Effector memory CD8-positive, alpha-beta T cell (primary cell): ENCODE measurements around the gene CNIH1.
A peak's percentile ranks its signal among the peaks of the same experiment; 100 is the strongest.
"Not testable (repeated sequence)": the region's sequence is repeated elsewhere in the genome, so short reads cannot be mapped to it uniquely, and the experiment has no call there.

Source experiments
- ATAC-seq: fragments of 150-1000 bp; cut with Tn5 transposase; replicated peaks from 2 replicates; pipeline ENCODE4 v1.10.0; 2021; ENCODE audit warnings: mild to moderate bottlenecking, moderate library complexity
- DNase-seq, 3 experiments: peaks; one replicate each; pipeline ENCODE4 v3.0.0; 2021
- H3K27ac Mint-ChIP-seq, 2 donors: one replicate each; pipeline ENCODE4 v1.8.0; 2022; ENCODE audit warnings: mild to moderate bottlenecking in 2 of 2, mixed read lengths in 2 of 2, moderate library complexity in 2 of 2
- H3K27me3 Mint-ChIP-seq, 2 donors: one replicate each; pipeline ENCODE4 v1.8.0; 2022; ENCODE audit warnings: mixed read lengths in 2 of 2
- H3K36me3 Mint-ChIP-seq: one replicate; pipeline ENCODE4 v1.8.0; 2022; ENCODE audit warnings: mild to moderate bottlenecking, moderate library complexity, mixed read lengths; ENCODE audit not compliant: insufficient read depth
- H3K4me1 Mint-ChIP-seq, 2 donors: one replicate each; pipeline ENCODE4 v1.8.0; 2022; ENCODE audit warnings: low read depth in 2 of 2, mixed read lengths in 2 of 2
- H3K4me3 Mint-ChIP-seq, 2 donors: one replicate each; pipeline ENCODE4 v1.8.0; 2022; ENCODE audit warnings: mild to moderate bottlenecking in 2 of 2, mixed read lengths in 2 of 2, moderate library complexity in 2 of 2
- H3K9me3 Mint-ChIP-seq, 2 donors: one replicate each; pipeline ENCODE4 v1.8.0; 2022; ENCODE audit warnings: mixed read lengths in 2 of 2

Gene CNIH1

DNA sequence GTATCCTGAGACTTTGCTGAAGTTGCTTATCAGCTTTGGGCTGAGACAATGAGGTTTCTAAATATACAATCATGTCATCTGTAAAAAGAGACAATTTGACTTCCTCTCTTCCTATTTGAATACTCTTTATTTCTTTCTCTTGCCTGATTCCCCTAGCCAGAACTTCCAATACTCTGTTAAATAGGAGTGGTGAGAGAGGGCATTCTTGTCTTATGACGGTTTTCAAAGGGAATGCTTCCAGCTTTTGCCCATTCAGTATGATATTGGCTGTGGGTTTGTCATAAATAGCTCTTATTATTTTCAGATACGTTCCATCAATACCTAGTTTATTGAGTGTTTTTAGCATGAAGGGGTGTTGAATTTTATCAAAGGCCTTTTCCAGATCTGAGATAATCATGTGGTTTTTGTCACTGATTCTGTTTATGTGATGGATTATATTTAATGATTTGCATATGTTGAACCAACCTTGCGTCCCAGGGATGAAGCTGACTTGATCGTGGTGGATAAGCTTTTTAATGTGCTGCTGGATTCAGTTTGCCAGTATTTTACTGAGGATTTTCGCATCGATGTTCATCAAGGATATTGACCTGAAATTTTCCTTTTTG is 37.7 kb downstream of the CNIH1 start:
- not testable (repeated sequence) for H3K27ac Mint-ChIP-seq, H3K36me3 Mint-ChIP-seq

DNA sequence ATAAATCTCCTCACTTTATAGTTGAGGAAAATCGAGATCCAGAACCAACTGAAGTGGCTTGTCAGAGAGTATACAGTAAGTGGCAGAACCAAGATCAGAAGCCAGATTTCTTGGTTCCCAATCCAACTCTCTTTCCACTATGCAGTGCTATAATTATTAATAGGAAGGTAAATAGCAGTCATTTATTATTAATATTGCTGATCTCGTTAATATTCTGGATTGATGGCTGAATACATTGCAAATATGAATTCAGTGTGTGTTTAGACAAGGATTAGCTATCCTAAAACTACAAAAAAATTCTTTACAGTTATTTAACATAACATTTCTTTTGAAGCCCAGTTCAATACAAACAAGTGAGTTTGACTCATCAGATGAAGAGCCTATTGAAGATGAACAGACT is 41.6 kb downstream of the CNIH1 start:
- Mint-ChIP-seq H3K4me1 (peaks cover 3 to 9% of the 10 kb centered on the region in 2 donors), H3K27ac (no peak overlapping the region), H3K9me3 (no peaks in the 10 kb centered on the region), H3K4me3 (no peak overlapping the region), H3K36me3 (peaks cover 7% of the 10 kb centered on the region), H3K27me3 (no peaks in the 10 kb centered on the region)
- DNase-seq (no peak), ATAC-seq (no peak)

More for the DNA sequence above, 37.7 kb downstream of the CNIH1 start:
- H3K9me3 Mint-ChIP-seq, H3K27me3 Mint-ChIP-seq, ATAC-seq, H3K4me1 Mint-ChIP-seq, H3K4me3 Mint-ChIP-seq, DNase-seq: not testable (repeated sequence)

DNA sequence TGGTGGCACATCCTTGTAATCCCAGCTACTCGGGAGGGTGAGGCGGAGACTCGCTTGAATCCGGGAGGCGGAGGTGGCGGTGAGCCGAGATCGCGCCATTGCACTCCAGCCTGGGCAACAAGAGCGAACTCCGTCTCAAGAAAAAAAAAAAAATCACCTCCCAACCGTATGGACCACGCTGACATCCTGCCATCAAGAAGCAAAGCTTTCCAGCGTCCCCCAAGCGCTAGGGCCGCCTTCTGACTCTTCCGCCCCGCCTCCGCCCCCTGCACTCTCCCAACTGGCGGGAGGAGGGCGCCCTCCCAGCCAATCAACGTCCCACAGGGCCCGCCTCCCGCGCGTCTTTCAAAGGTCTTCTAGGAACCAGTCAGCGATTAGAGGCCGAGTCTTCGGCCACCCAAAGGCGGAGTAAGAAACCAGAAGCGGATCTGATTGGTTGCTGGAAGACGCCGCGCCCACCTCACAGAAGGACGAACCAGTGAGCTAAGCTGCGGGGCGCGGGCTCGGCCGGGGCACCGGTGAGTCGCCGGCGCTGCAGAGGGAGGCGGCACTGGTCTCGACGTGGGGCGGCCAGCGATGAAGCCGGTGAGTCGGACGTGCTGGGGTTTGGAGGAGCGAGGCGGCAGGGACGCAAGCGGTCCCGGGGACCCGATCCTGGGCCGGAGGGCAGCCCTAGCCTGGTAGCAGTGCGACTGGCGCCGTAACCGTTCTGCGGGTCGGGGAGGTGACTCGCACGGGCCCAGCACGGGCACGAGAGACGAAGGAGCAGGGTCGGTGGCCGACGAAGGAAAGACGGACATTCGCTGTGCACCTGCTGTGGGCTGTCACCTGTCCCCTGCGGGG is 44.5 kb downstream of the CNIH1 start, which contains the start of gene CDKN3:
CDKN3 (plus strand) TSS at position 515 of the 843 bp plus-strand sequence; CDS start at position 577, 62 bp downstream.
- Mint-ChIP-seq H3K27ac (peak within 1 kb of the TSS; percentile 32 to 70), H3K4me3 (peak within 1 kb of the TSS; percentile 82 to 84), H3K27me3 (peaks cover 2 to 5% of the 10 kb centered on the region in 2 donors), H3K36me3 (peaks cover 7% of the 10 kb centered on the region), H3K4me1 (peaks cover 0 to 9% of the 10 kb centered on the region in 2 donors), H3K9me3 (no peaks in the 10 kb centered on the region)
- peak; percentile 89 for ATAC-seq
- peak; percentile 97 to 98 (median 98) for DNase-seq

- DNase-seq: no peak
- H3K4me1 Mint-ChIP-seq: peaks cover 0 to 9% of the 10 kb centered on the region in 2 donors
- peaks cover 5 to 11% of the 10 kb centered on the region in 2 donors for H3K27me3 Mint-ChIP-seq
- no peaks in the 10 kb centered on the region for H3K9me3 Mint-ChIP-seq
- peaks cover 7% of the 10 kb centered on the region for H3K36me3 Mint-ChIP-seq
- peak overlapping the region; percentile 82 to 84 for H3K4me3 Mint-ChIP-seq
- no peak for ATAC-seq
- peak overlapping the region; percentile 32 to 70 for H3K27ac Mint-ChIP-seq
These were observed 45.0 kb downstream of the CNIH1 start for GRCh38 chr14:54396183-54396492.

DNA sequence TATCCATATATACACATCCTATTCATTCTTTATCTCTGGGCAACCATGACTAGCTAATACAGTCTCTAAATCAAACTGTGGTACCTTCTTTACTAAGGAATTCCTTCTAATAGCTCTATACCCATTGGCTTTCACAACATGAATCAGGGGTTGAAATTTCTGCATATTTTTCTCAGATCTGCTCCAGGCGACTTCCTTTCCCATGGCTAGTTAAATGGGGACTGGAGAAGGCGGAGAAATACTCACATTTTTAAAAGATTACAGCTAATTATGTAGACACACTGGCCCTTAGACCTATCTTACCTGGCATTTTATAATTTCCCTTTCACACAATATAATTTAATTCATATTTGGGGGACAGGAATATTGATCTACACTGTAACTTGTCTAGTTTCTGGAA is 45.5 kb downstream of the CNIH1 start:
- Mint-ChIP-seq H3K27ac (no peak overlapping the region), H3K9me3 (no peaks in the 10 kb centered on the region), H3K27me3 (peaks cover 5 to 15% of the 10 kb centered on the region in 2 donors), H3K4me1 (peaks cover 0 to 9% of the 10 kb centered on the region in 2 donors), H3K4me3 (peak overlapping the region in 1 of 2 donors; percentile 84), H3K36me3 (peaks cover 7% of the 10 kb centered on the region)
- no peak for ATAC-seq
- no peak for DNase-seq

GRCh38 chr14:54395284-54395683 is 45.9 kb downstream of the CNIH1 start:
- DNase-seq: no peak
- Mint-ChIP-seq H3K9me3 (no peaks in the 10 kb centered on the region), H3K27me3 (peaks cover 5 to 17% of the 10 kb centered on the region in 2 donors), H3K36me3 (peaks cover 7% of the 10 kb centered on the region), H3K4me3 (peak overlapping the region in 1 of 2 donors; percentile 84), H3K4me1 (peaks cover 0 to 9% of the 10 kb centered on the region in 2 donors), H3K27ac (no peak overlapping the region)
- ATAC-seq: no peak

DNA sequence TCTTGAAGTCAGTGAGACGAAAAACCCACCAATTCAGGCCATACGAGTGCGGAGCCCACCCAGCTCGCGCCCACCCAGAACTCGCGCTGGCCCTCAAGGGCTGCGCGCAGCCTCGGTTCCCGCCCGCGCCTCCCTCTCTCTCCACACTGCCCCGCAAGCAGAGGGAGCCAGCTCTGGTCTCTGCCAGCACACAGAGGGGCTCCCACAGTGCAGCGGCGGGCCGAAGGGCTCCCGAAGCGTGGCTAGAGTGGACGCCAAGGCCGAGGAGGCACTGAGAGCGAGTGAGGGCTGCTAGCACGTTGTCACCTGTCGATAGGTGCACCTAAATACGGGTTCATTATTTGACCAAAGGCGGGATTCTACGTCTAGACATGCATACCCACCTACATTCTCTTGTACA is 46.6 kb downstream of the CNIH1 start:
- peaks cover 5 to 17% of the 10 kb centered on the region in 2 donors for H3K27me3 Mint-ChIP-seq
- peaks cover 7% of the 10 kb centered on the region for H3K36me3 Mint-ChIP-seq
- no peak overlapping the region for H3K27ac Mint-ChIP-seq
- H3K9me3 Mint-ChIP-seq: no peaks in the 10 kb centered on the region
- peaks cover 0 to 9% of the 10 kb centered on the region in 2 donors for H3K4me1 Mint-ChIP-seq
- H3K4me3 Mint-ChIP-seq: no peak overlapping the region
- ATAC-seq (no peak), DNase-seq (no peak)

GRCh38 chr14:54392986-54393884 is 47.9 kb downstream of the CNIH1 start:
- peaks cover 15 to 29% of the 10 kb centered on the region in 2 donors for H3K27me3 Mint-ChIP-seq
- ATAC-seq, H3K36me3 Mint-ChIP-seq, H3K9me3 Mint-ChIP-seq, H3K4me3 Mint-ChIP-seq, DNase-seq, H3K4me1 Mint-ChIP-seq, H3K27ac Mint-ChIP-seq: not testable (repeated sequence)

GRCh38 chr14:54392131-54392859 is 48.9 kb downstream of the CNIH1 start:
- H3K9me3 Mint-ChIP-seq: no peaks in the 10 kb centered on the region
- H3K4me1 Mint-ChIP-seq: peaks cover 0 to 7% of the 10 kb centered on the region in 2 donors
- H3K27ac Mint-ChIP-seq: peak overlapping the region in 1 of 2 donors; percentile 15
- H3K36me3 Mint-ChIP-seq: peaks cover 7% of the 10 kb centered on the region
- ATAC-seq (no peak), DNase-seq (no peak)
- peaks cover 25 to 38% of the 10 kb centered on the region in 2 donors for H3K27me3 Mint-ChIP-seq
- no peak overlapping the region for H3K4me3 Mint-ChIP-seq

DNA sequence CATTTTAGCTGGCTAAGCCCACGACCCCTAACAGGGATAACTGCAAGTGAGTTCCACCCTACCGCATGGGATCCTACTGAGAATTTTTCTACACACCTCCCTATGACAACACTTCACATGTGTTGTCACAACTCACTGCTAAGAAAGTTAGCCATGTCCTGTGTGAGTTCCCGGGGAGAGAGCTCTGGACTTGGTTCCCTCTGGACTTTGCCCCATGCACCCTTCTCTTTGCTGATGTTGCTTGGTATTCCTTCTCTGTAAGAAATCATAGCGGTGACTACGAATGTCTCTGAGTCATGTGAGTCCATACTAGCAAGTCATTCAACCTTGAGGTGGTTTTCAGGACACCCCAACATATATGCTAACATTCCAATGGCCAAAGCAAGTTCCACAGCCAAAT is 53.8 kb downstream of the CNIH1 start:
- ATAC-seq: no peak
- no peak overlapping the region for H3K4me3 Mint-ChIP-seq

DNA sequence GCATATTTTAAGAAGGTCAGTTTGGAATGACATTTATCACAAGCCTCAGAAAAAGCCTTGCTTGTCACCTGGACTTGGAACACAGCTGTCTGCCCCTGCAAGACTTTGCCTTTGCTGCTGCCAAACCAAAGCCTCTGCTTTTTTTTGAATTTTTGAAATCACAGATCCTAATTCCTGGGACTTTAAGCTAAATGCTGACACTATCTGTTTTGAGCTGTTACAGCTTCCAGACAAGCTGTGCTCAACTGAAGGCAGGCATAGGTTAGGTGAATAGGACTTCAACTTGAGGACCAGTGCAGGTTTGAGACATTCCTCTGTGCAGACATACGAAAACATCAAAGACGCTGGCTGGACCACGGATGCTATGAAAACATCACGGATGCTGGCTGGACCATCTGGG is 55.6 kb downstream of the CNIH1 start:
- no peak for ATAC-seq
- Mint-ChIP-seq H3K27ac (no peak overlapping the region), H3K9me3 (no peaks in the 10 kb centered on the region), H3K4me1 (no peaks in the 10 kb centered on the region), H3K27me3 (peaks cover 35 to 40% of the 10 kb centered on the region in 2 donors), H3K36me3 (no peaks in the 10 kb centered on the region), H3K4me3 (no peak overlapping the region)
- no peak for DNase-seq

More for the DNA sequence above, 53.8 kb downstream of the CNIH1 start:
- no peaks in the 10 kb centered on the region for H3K36me3 Mint-ChIP-seq
- H3K9me3 Mint-ChIP-seq: no peaks in the 10 kb centered on the region
- peaks cover 40 to 47% of the 10 kb centered on the region in 2 donors for H3K27me3 Mint-ChIP-seq
- no peaks in the 10 kb centered on the region for H3K4me1 Mint-ChIP-seq
- no peak overlapping the region for H3K27ac Mint-ChIP-seq
- DNase-seq: no peak

- H3K4me3 Mint-ChIP-seq: no peak overlapping the region
- no peaks in the 10 kb centered on the region for H3K9me3 Mint-ChIP-seq
- H3K4me1 Mint-ChIP-seq: no peaks in the 10 kb centered on the region
- H3K36me3 Mint-ChIP-seq: no peaks in the 10 kb centered on the region
- peaks cover 45 to 46% of the 10 kb centered on the region in 2 donors for H3K27me3 Mint-ChIP-seq
- ATAC-seq (no peak), DNase-seq (no peak)
- no peak overlapping the region for H3K27ac Mint-ChIP-seq
These were observed 57.3 kb downstream of the CNIH1 start for GRCh38 chr14:54383835-54384234.

- ATAC-seq: no peak
- Mint-ChIP-seq H3K27ac (no peak overlapping the region), H3K36me3 (no peaks in the 10 kb centered on the region), H3K27me3 (peaks cover 27 to 40% of the 10 kb centered on the region in 2 donors), H3K4me1 (no peaks in the 10 kb centered on the region), H3K9me3 (no peaks in the 10 kb centered on the region), H3K4me3 (no peak overlapping the region)
- DNase-seq: no peak
These were observed 59.4 kb downstream of the CNIH1 start for GRCh38 chr14:54381821-54382220.
